Head of caudate nucleus (tissue), 42 donors: ENCODE results near the gene CTNNA3.
"Not testable (repeated sequence)": the region's sequence is repeated elsewhere in the genome, so short reads cannot be mapped to it uniquely, and the experiment has no call there.

Experiments
- DNase-seq, 42 donors: peaks; one replicate each; pipeline versions ENCODE4 v3.0.0 to v3.0.0-alpha.2; 2020 to 2021; ENCODE audit warnings: mixed read lengths in 7 of 42
- intact Hi-C: fragments of 100-400 bp; cut with DNase I; formaldehyde crosslinking; loops from one replicate; pipeline ENCODE4 v1.15.0; 2022

Gene CTNNA3

DNA sequence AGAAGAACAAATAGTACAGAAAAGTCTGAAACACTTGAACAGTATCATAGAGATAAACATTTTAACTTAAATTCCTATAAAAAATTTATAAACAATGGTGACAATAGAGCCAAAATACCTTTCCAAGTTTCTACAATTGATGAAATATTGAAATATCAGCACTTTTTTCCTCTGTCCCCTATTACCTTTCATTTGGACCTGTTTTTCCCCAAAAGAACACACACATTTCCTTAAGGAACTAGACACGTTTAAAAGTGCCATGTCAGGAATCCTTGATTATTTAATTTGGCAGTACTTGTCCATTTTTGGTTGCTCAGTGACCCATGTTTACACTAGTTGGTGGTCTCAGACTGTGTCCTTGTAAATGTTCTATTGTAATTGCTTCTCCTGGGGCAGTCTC, 162.6 kb downstream of the CTNNA3 start:
- intact Hi-C loops: no loop called here
- DNase-seq: no peak

DNA sequence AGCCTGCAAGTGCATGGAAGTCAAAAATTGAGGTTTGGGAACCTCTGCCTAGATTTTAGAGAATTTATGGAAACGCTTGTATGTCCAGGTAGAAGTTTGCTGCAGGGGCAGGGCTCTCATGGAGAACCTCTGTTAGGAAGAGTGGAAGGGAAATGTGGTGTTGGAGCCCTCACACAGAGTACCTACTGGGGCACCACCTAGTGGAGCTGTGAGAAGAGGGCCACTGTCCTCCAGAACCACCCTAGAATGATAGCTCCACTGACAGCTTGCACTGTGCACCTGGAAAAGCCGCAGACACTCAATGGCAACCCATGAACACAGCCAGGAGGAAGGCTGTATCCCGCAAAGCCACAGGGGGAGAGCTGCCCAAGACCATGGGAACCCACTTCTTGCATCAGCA, 165.0 kb downstream of the CTNNA3 start:
- intact Hi-C loops, DNase-seq: not testable (repeated sequence)

DNA sequence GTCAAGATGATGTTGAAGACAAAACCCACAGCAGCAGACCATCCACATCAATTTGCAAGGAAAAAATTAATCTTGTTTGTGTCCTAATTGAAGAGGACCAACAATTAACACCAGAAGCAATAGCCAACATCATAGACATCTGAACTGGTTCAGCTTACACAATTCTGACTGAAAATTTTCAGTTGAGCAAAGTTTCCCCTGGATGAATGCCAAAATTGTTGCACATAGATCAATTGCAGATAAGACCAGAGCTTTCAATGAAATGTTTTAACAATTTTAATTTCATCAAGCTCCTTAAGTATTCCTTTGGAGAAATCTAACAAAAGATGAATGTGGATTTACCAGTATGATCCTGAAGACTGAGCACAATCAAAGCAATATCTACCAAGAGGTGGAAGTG, 168.6 kb downstream of the CTNNA3 start:
- intact Hi-C loops: loop anchor here (10.0 kb wide), 1 partner anchor 603 kb away; the partner anchor contains the start of gene LRRTM3
- DNase-seq: no peak

DNA sequence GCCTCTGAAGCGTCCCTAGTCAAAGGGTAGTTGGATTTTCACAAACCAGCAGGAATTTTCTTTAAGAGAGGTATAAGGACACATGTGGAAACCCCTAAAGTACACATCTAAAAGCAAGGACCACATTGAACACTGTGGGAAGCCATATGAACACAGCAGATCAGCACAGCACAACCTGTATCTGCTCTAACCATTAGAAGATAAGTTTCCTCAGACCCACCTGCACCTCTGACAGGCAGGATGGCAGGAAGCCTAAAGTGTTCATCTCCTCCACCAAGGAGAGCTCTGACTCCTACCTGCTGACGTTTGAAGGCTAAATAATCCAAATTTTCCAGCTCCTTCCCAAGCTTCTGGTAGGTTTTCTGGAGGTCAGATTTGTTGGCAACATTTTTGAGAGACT, 174.4 kb downstream of the CTNNA3 start:
- intact Hi-C loops: loop anchor here (10.0 kb wide), 1 partner anchor 597 kb away; the partner anchor contains the start of gene LRRTM3

DNA sequence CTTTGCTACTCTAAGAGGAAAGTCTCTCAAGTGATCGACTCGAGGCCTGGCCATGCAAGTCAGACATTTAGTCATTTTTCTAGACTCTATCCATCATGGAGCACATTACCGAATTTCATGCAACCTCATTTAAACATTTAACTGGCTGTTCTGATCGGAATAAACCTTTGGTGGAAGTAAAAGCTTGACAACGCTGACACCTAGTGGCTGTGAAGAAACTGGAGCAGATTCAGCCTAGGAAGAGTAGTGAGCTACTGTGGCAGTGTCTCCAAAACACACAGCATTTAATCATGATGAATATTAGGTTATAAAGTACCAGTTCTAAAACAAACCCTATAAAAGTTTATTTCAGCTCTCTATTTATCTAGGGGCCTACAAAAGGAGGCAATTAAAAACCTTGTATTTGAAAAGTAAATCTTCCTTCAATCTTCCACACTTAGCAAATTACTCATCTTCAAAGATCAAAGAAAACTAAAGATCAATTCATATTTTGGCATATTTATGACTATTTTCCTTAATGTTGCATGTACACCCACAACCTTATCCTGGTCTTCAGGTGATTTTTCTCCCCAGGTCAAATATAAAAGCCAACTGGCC, 175.0 kb downstream of the CTNNA3 start:
- intact Hi-C loops: loop anchor here (10.0 kb wide), 1 partner anchor 596 kb away; the partner anchor contains the start of gene LRRTM3
- peak in 40 of 42 donors; percentile 4 to 87 (median 62) for DNase-seq

More for the DNA sequence above, 174.4 kb downstream of the CTNNA3 start:
- DNase-seq: no peak

DNA sequence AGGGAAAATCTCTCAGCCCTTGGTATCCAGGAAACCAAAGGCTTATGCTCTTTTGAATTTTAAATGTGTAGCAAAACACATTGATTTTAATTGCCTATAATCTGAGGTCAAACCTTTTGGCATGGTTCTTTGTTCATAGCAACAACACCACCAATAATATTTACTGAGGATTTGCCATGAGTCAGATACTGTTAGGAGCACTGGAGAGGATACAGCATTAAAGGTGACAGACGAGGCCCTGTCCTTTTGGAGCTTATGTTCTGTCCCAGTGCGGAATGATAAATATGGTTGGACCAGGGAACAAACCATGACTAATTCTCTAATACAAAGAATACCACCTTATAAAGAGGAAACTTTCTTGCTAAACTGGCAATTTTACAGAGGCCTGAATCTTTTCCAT, 176.6 kb downstream of the CTNNA3 start:
- intact Hi-C loops: no loop called here
- DNase-seq: no peak

DNA sequence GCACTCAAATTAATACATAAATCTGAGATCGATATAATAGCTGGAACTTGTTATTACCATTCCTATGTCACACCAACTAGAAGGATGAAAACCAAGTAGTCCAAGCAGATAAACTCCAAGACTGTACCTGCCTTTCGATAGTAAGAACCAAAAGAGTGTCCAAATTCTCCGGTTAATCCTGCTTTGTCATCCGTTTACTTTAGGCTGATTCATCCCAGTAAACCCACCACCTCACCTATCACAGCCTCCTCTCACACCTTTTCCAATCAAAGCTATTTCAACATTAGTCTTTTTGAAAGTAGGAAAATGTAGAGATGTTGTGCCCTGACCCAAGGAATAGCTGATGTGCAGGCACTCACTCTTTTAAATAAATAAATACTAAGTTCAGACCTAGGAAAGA, 177.2 kb downstream of the CTNNA3 start:
- intact Hi-C loops: no loop called here
- DNase-seq: no peak

DNA sequence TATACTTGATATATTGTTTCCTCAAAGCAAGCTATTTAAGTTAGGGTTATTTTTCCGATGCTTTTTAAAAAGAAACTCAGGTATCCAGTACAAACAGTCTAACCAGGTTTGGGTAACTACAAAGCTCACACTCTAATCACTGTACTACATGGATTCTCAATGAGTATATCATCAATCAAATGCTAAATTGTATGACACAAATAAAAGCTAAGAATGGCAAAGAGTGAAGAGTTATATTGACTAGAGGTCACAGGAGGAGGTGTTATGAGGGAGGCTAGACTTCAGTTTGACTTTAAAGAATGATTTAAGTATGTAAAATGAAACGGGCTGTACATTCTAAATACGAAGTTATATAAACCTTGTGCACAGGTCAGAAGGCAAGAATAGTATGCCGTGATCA, 178.0 kb downstream of the CTNNA3 start:
- intact Hi-C loops: no loop called here
- DNase-seq: no peak

DNA sequence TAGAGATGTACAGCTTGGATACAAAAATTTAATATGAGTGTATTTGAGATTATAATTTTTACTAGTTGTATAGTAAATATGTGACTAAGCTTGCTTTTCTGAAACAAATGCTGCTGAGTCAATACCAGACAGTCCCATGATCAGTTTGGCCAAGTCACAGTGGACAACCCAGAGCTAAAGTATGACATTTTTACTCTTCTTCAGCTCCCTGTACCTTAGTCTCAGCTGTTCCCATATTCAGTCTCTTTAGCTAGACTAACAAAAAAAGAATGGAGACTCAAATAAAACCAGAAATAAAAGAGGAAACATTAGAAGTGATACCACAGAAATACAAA, 189.3 kb downstream of the CTNNA3 start:
- DNase-seq: no peak
- intact Hi-C loops: no loop called here

DNA sequence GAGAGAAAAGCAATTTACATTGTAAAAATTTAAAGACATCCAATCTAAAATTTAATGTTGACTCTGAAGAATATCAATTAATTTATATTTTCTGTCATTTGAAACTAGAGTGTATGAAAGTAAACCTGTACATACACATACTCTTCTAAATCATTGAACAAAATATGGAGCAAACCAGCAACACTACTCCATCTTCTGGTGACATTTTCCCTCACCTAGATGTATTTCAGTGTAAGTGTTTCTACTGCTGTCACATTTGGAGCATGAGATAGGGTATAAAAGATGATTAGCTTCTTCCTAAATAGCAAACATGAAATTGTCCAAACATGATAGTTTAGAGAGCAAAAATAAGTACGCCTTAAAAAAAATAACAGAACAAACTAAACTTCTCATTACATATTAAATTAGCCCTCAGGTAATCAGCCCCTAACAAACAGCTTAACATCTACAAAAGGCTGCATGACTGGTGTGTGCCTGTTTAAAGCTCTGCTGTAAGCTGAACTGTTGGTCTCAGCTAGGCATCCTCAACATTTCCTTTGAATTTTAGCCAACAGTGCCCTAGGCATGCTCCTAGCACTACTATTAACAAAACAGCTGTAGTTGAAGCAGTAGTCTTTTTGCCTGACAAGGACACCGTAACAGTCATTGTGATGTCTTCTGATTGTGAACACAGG, 189.8 kb downstream of the CTNNA3 start:
- no peak for DNase-seq
- intact Hi-C loops: no loop called here

DNA sequence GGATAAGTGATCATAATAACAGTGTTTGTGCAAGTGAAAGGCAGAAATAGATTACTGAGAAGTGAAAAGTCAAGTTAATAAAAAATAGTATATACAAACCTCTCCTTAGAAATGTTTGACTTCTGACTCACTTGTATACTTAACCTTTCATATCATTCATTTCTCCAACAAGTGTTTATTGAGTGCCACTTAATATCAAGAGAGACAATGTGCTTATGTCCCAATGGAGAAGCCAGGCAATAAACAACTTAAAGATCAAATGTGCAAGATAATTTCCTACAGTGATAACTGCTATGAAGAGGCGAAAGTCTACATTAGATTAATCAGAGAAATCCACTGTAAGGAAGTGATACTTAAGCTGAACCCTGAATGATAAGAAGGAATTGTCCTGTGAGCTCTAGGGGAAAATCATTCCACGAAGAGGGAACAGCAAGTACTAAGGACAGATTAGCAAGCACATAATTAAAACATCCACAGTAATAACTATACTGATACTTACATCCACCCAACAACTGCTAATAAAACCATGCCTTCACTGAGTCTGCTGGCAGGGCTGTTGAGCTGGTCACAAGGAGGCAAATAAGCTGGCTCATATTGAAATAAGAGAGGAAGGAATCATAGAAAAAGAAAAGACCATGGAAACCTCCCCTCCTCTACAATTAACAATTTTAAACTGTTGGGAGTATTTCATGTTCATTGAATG, 203.5 kb downstream of the CTNNA3 start:
- no peak for DNase-seq
- intact Hi-C loops: no loop called here

DNA sequence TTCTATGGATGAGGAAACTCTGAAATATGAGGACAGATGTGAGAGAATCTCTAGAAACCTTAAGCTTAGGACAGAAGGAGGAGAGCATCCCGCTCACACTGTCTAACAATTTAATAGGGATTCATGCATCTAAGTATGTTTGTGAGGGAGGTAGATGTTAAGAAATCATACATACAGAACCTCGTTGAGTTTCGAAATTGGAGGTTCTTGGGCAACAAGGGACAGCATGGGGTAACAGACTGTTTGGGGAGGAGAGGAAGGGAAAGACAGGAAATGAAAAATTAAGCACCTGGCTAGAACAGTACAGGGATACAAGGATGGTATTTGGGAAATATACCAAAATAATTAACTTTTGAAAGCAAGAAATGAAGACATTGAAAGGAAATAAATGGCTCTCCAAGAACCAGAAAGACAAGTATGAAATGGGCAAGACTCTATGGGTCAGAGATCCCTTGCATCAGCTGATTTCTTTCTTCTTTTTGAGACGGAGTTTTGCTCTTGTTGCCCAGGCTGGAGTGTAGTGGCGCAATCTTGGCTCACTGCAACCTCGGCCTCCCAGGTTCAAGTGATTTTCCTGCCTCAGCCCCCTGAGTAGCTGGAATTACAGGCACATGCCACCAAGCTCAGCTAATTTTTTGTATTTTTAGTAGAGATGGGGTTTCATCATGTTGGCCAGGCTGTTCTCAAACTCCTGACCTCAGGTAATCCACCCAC, 207.9 kb downstream of the CTNNA3 start:
- no peak for DNase-seq

DNA sequence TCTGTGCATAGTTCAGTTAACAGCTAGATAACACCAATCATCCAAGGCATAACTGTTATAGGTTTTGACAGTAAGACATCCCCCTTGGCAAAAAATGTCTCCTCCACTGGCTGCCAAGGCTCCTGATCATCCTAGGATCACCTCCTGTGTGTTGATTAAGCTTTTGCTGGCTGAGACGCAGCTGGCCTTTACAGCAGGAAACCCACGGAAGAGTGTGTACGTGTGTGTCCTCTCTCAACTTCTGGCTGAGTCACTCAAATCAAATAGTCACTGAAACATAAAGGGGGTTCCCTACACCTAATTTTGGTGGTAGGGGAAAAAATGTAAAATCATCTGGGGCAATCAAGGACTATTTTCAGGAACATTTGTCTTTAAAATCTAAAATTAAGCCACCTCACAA, 208.8 kb downstream of the CTNNA3 start:
- DNase-seq: no peak
- intact Hi-C loops: no loop called here

More for the DNA sequence above, 207.9 kb downstream of the CTNNA3 start:
- intact Hi-C loops: no loop called here

DNA sequence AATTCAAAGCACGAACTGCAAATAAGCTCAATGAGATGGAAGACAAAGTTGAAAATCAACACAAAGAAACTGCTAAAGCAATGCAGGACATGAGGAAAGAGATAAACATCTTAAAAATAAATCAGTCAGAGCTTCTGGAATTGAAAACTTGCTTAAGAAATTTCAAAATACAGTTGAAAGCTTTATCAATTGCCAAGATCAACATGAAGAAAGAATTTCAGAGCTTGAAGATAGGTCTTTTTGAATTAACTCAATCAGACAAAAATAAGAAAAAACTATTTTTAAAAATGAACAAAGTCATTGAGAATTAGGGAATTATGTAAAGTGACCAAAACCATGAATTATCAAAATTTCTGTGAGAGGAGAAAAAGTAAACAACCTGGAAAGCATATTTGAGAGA, 218.1 kb downstream of the CTNNA3 start:
- DNase-seq: no peak
- intact Hi-C loops: no loop called here

DNA sequence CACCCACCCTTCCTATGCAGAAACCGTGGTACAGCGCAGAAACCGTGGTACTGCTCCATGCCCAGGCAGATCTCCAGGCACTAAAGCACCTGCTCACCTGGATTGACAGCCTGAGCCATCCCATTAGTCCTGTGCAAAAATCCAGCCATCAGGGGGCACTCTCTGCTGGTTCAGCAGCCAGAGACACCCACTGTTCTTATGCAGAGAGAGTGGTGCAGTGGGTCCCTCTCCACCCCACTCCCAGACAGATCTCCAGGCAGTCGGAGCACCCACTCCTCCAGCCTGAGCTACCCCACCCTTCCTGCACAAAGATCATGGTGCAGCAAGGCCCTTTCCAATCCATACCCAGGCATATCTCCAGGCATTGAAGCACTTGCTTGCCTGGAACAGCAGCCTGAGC, 219.8 kb downstream of the CTNNA3 start:
- intact Hi-C loops: no loop called here
- DNase-seq: no peak

DNA sequence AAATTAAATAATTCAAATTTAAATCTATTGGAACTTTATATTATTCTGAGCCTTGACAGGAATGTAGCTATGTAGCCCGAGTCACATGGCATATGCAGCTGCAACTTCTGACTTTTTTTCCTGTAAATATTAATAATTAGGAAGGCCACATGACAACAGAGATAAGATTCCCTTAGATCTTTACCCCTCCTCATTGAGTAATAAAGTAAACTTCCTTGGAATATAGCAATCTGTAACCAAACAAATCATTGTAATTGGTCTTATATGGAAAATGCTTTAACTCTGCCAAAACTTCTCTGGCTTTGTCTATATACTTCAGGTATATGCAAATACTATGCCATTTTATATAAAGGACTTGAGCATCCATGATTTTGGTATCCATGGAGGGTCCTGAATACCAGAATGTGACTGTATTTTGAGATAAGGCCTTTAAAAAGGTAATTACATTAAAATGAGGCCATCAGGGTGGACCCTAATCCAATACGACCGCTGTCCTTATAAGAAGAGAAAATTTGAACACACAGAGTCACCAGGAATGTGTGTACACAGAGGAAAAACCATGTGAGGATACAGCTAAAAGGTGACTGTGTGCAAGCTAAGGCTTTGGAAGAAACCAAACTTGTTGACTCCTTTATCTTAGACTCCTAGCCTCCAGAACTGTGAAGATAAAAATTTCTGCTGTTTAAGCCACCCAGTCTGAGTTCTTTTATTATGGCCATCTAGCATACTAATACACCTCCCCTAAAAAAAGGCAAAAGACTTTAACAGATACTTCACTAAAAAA, 222.0 kb downstream of the CTNNA3 start:
- intact Hi-C loops: no loop called here
- no peak for DNase-seq

DNA sequence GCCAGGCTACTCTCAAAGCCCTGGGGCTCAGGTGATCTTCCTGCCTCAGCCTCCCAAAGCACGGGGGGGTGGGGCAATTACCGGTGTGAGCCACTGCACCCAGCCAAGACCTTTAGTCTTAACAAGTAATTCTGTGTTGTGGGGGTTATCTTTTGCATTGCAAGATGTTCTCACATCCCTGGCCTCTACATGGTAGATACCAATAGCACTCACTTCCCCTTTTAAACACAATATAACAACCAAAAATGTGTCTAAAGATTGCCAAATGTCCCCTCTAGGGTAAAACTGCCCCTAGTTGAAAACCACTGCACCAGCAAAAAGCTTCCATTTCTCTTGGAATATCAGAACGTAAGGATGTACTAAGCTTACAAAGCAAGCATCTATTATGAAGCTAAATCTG, 225.0 kb downstream of the CTNNA3 start:
- intact Hi-C loops: no loop called here
- peak in 1 of 42 donors; percentile 34 for DNase-seq

DNA sequence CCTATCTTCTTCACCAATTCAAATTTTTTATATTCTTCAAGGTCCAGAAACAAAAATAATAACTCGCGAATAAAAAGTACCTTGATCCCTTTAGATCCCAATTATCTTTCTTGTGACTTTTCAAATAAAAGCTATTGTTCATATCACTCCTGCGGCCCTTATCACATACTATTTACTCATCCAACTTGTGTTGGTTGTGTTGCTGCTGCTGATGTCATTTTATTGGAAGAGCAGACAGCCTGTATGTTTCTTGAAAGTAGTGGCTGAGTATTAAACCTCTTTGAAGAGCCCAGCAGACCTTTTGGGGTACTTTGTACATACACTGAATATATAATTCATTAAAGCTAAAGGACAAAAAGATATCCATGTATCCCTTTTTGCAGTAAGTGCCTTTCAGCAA, 231.7 kb downstream of the CTNNA3 start:
- intact Hi-C loops: no loop called here
- no peak for DNase-seq

DNA sequence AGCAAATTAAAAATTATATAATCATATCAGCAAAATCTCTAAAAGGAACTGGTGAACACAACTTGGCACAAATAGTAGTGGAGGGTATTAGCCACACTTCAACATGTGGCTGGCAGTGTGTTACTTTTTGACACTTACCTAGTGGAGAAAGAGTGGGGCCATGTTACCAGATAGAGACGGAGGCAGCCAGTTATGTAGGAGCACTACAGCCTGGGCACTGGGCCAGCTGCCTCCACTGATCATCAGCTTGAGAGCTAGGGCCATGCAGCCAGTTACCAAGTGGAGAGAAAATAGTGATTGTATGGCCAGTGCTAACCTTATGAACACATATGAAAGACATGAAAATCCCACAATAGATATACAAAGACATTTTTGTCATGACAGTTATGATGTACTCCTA, 243.1 kb downstream of the CTNNA3 start:
- intact Hi-C loops: no loop called here
- peak in 3 of 42 donors; percentile 13 to 47 (median 25) for DNase-seq
